HG02970 (cell line): ENCODE measurements around the gene OR4F3.
"Not testable (repeated sequence)": the region's sequence is repeated elsewhere in the genome, so short reads cannot be mapped to it uniquely, and the experiment has no call there.

Experiments
- ATAC-seq: cut with Tn5 transposase; IDR thresholded peaks from one replicate; pipeline ENCODE4 v1.9.1; 2021; ENCODE audit warnings: mild to moderate bottlenecking, moderate library complexity, moderate number of reproducible peaks; ENCODE audit not compliant: unreplicated experiment, low FRiP score

OR4F3 gene

GRCh38 chr5:181366968-181367367 is at the start of gene OR4F3:
TSS of gene OR4F3 (plus strand) at chr5:181367268.
- ATAC-seq, result not testable (repeated sequence)
